Hepatocyte (in vitro differentiated cells): ENCODE results near the gene ATP6V1G3. TPM values are rescaled to one million over a fixed set of nuclear protein-coding genes. Genes with fewer than 3 reads are reported as not detected.

Experiments used
- DNase-seq: peaks from one replicate; pipeline ENCODE4 v3.0.0-alpha.2; 2016; ENCODE audit warnings: low spot score
- H2AFZ ChIP-seq: fragments of 200-600 bp; sonication (generic); 2 replicates; pipeline ENCODE4 v1.6.0; 2016; ENCODE audit warnings: antibody characterized with exemption, mild to moderate bottlenecking
- H3K27ac ChIP-seq: fragments of 200-600 bp; sonication (generic); 2 replicates; pipeline ENCODE4 v1.5.1; 2016; ENCODE audit warnings: mild to moderate bottlenecking
- H3K27me3 ChIP-seq: fragments of 200-600 bp; sonication (generic); 2 replicates; pipeline ENCODE4 v1.6.1; 2016
- H3K36me3 ChIP-seq: fragments of 200-600 bp; sonication (generic); replicated peaks from 2 replicates; pipeline ENCODE4 v1.5.1; 2016; ENCODE audit warnings: low read depth; ENCODE audit not compliant: insufficient read depth
- H3K4me1 ChIP-seq: fragments of 200-600 bp; sonication (generic); 2 replicates; pipeline ENCODE4 v1.5.1; 2016; ENCODE audit warnings: mild to moderate bottlenecking, moderate library complexity; ENCODE audit not compliant: insufficient read depth
- H3K4me2 ChIP-seq: fragments of 200-600 bp; sonication (generic); 2 replicates; pipeline ENCODE4 v1.6.0; 2016
- H3K4me3 ChIP-seq: fragments of 200-600 bp; sonication (generic); 2 replicates; pipeline ENCODE4 v1.5.1; 2016; ENCODE audit warnings: mild to moderate bottlenecking
- H3K79me2 ChIP-seq: fragments of 200-600 bp; sonication (generic); 2 replicates; pipeline ENCODE4 v1.6.0; 2017; ENCODE audit warnings: mild to moderate bottlenecking
- H3K9me2 ChIP-seq: fragments of 200-600 bp; sonication (generic); replicated peaks from 2 replicates; pipeline ENCODE4 v1.6.0; 2017; ENCODE audit warnings: mild to moderate bottlenecking; ENCODE audit not compliant: insufficient read depth
- H3K9me3 ChIP-seq: fragments of 200-600 bp; sonication (generic); 2 replicates; pipeline ENCODE4 v1.5.1; 2016; ENCODE audit warnings: low read depth, mild to moderate bottlenecking
- H4K20me1 ChIP-seq: fragments of 200-600 bp; sonication (generic); 2 replicates; pipeline ENCODE4 v1.6.0; 2016; ENCODE audit warnings: mild to moderate bottlenecking; ENCODE audit not compliant: insufficient read depth, poor library complexity, severe bottlenecking
- CTCF ChIP-seq: fragments of 200-600 bp; sonication (generic); IDR thresholded peaks from 2 replicates; pipeline ENCODE4 v1.5.1; 2016; ENCODE audit warnings: antibody characterized with exemption, mild to moderate bottlenecking; ENCODE audit not compliant: poor library complexity
- EZH2 ChIP-seq: fragments of 200-600 bp; sonication (generic); IDR thresholded peaks from 2 replicates; pipeline ENCODE4 v1.6.1; 2016; ENCODE audit warnings: antibody characterized with exemption, mild to moderate bottlenecking, borderline replicate concordance
- EZH2phosphoT487 ChIP-seq: fragments of 200-600 bp; sonication (generic); IDR thresholded peaks from one replicate; pipeline ENCODE4 v1.6.1; 2018; ENCODE audit warnings: antibody characterized with exemption, mild to moderate bottlenecking, low read depth, moderate library complexity; ENCODE audit not compliant: unreplicated experiment, severe bottlenecking
- WGBS: methylation state at CpG from one replicate; pipeline ENCODE4 v1.1.6; 2016; ENCODE audit warnings: low lambda C conversion rate; ENCODE audit errors: missing lambda C conversion rate; 5-methylcytosine and 5-hydroxymethylcytosine counted together
- polyA plus RNA-seq: library from polyadenylated mRNA; unstranded; fragments of >200 nt; fragmentation: Nextera tagmentation; extraction: Ambion mirVana; gene quantifications from 2 replicates; pipeline ENCODE4 v1.2.1, GENCODE V29; 2016
- total RNA-seq: library from RNA; depleted of rRNA; stranded (reverse); fragments of >200 nt; gene quantifications from 2 replicates; pipeline ENCODE4 v1.2.3, GENCODE V29; 2014

ATP6V1G3 gene
- total and polyA plus RNA-seq, 2 experiments from 2014 or later, result not detected

GRCh38 chr1:198574325-198574724, 33.8 kb upstream of the ATP6V1G3 start:
- no peak for TF ChIP-seq CTCF
- no peak for TF ChIP-seq EZH2
- no peak for TF ChIP-seq EZH2phosphoT487
- H3K79me2 ChIP-seq, result no peaks in the 10 kb centered on the region
- H3K4me2 ChIP-seq, result no peak overlapping the region
- no peak for DNase-seq
- H3K27me3 ChIP-seq, result no peaks in the 10 kb centered on the region
- H3K9me3 ChIP-seq, result no peaks in the 10 kb centered on the region
- H3K36me3 ChIP-seq, result no peaks in the 10 kb centered on the region
- no peak overlapping the region for H3K27ac ChIP-seq
- no peak overlapping the region for H2AFZ ChIP-seq
- no peaks in the 10 kb centered on the region for H3K9me2 ChIP-seq
- no peaks in the 10 kb centered on the region for H3K4me1 ChIP-seq
- H3K4me3 ChIP-seq, result no peak overlapping the region
- no peaks in the 10 kb centered on the region for H4K20me1 ChIP-seq
- 81% methylated on average over 1 of the region's 1 CpG for WGBS

- H3K79me2 ChIP-seq, result no peaks in the 10 kb centered on the region
- no peaks in the 10 kb centered on the region for H3K9me3 ChIP-seq
- no peak for TF ChIP-seq EZH2
- TF ChIP-seq EZH2phosphoT487, result no peak
- no peaks in the 10 kb centered on the region for H3K4me1 ChIP-seq
- no peak overlapping the region for H2AFZ ChIP-seq
- no peaks in the 10 kb centered on the region for H4K20me1 ChIP-seq
- DNase-seq, result no peak
- H3K4me2 ChIP-seq, result no peak overlapping the region
- no peak overlapping the region for H3K4me3 ChIP-seq
- H3K27me3 ChIP-seq, result no peaks in the 10 kb centered on the region
- WGBS, result 96% methylated on average over 1 of the region's 1 CpG
- no peak overlapping the region for H3K27ac ChIP-seq
- no peaks in the 10 kb centered on the region for H3K9me2 ChIP-seq
- no peaks in the 10 kb centered on the region for H3K36me3 ChIP-seq
Observed at GRCh38 chr1:198564716-198565115, 24.2 kb upstream of the ATP6V1G3 start.

GRCh38 chr1:198564157-198564556, 23.7 kb upstream of the ATP6V1G3 start:
- no peaks in the 10 kb centered on the region for H4K20me1 ChIP-seq

GRCh38 chr1:198563583-198563982, 23.1 kb upstream of the ATP6V1G3 start:
- Histone ChIP-seq H3K36me3 (no peaks in the 10 kb centered on the region), H3K4me3 (no peak overlapping the region), H4K20me1 (no peaks in the 10 kb centered on the region), H2AFZ (no peak overlapping the region), H3K27me3 (no peaks in the 10 kb centered on the region), H3K4me1 (no peaks in the 10 kb centered on the region), H3K79me2 (no peaks in the 10 kb centered on the region), H3K9me2 (no peaks in the 10 kb centered on the region), H3K4me2 (no peak overlapping the region), H3K9me3 (no peaks in the 10 kb centered on the region), H3K27ac (no peak overlapping the region)
- WGBS, result 50% methylated on average over 1 of the region's 1 CpG
- TF ChIP-seq CTCF (no peak), EZH2 (no peak), EZH2phosphoT487 (no peak)
- no peak for DNase-seq

More at GRCh38 chr1:198564157-198564556, 23.7 kb upstream of the ATP6V1G3 start:
- H2AFZ ChIP-seq, result no peak overlapping the region
- no peaks in the 10 kb centered on the region for H3K36me3 ChIP-seq
- no peak for DNase-seq
- no peak overlapping the region for H3K4me3 ChIP-seq
- H3K27ac ChIP-seq, result no peak overlapping the region
- no peak overlapping the region for H3K4me2 ChIP-seq
- no peaks in the 10 kb centered on the region for H3K9me2 ChIP-seq
- no peaks in the 10 kb centered on the region for H3K9me3 ChIP-seq
- TF ChIP-seq EZH2, result no peak
- no peak for TF ChIP-seq EZH2phosphoT487
- TF ChIP-seq CTCF, result no peak
- H3K79me2 ChIP-seq, result no peaks in the 10 kb centered on the region
- H3K4me1 ChIP-seq, result no peaks in the 10 kb centered on the region
- no peaks in the 10 kb centered on the region for H3K27me3 ChIP-seq
